GM18868 (cell line): ENCODE measurements around the gene CFAP54.
A peak's percentile ranks its signal among the peaks of the same experiment; 100 is the strongest.

ENCODE experiments used
- ATAC-seq: cut with Tn5 transposase; IDR thresholded peaks from one replicate; pipeline ENCODE4 v1.9.1; 2021; ENCODE audit warnings: mild to moderate bottlenecking, moderate library complexity; ENCODE audit not compliant: unreplicated experiment

The CFAP54 gene

DNA sequence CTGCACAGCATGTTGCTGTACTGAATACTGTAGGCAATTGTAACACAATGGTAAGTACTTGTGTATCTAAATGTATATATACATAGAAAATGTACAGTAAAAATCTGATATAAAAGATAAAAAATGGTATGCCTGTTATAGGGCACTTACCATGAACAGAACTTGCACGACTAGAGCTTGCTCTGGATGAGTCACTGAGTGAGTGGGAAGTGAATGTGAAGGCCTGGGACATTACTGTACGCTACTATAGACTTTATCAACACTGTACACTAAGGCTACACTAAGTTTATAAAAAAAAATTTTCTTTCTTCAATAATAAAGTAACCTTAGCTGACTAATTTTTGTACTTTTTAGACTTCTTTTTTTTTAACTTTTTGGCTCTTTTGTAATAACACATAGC, 393.5 kb downstream of the CFAP54 start:
- no peak for ATAC-seq

DNA sequence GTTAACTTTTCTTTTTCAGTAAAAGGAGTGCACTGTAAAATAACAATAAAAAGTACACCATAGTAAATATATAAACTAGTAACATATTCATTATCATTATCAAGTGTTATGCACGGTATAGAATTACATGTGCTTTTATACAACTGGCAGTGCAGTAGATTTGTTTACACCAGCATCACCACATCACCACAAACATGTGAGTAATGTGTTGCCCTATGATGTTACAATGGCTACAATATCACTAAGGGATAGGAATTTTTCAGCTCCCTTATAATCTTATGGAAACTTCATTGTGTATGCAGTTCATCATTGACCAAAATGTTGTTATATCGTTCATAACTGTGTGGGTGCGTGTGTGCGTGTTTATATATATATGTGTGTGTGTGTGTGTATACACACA, 394.2 kb downstream of the CFAP54 start:
- no peak for ATAC-seq

DNA sequence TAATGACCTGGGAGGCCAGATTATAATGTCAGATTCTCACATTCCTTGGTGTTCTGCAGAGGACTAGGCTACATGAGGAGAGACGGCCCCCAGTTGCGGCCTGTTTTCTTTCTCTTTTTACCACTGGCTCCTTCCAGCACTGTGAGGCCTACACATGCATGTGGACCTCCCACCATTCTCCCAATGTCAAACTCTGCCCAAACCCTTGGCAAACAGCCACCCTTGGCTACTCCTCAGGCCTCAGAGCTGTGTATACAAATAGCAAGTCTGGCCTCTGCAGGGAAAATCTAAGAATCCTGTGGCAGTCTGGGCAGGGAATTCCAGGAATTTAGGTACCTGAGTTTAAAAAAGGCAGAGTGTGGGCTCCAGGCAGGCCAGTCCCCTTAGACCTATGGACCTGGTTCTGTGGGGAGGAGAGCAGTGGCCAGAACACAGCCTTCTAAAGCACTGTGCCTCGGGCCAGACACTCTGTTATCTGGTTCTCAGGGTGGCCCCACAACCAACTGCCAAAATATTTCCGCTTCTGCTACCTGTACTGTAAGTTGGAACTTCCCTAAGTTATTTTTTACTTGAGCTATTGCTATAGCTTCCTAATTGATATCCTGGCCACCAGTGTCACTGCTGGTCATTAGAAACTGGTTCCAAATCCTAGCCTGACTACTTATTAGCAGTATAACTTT, 397.8 kb downstream of the CFAP54 start:
- peak; percentile 57 for ATAC-seq

DNA sequence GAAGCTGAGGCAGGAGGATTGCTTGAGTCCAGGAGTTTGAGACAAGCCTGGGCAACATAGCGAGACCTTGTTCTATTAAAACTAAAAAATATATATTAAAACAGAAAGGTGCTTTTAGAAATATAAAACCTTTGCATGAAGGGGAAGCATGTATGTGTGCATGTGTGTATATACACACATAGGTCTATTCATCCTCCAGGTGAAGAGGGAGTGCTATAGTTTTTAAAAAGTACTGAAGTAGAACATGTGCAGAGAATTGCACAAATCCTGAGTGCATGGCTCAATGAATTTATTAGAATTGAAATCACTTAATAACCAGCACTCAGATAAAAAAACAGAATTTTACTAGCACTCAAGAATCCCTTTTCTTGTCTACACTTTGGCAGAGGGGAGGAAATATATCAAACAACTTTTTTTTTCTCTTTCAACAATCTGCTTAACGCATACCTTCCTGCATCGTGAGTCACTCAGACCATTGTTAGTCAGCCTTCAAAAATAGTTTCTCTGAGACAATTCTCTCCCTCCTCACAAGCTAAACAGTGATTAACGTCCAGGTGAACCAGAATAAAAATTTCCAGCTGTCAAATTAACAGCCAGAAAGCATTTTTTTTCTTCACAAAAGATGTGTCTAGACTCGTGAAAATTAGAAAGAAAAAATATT, 400.0 kb downstream of the CFAP54 start:
- ATAC-seq, result peak; percentile 56

DNA sequence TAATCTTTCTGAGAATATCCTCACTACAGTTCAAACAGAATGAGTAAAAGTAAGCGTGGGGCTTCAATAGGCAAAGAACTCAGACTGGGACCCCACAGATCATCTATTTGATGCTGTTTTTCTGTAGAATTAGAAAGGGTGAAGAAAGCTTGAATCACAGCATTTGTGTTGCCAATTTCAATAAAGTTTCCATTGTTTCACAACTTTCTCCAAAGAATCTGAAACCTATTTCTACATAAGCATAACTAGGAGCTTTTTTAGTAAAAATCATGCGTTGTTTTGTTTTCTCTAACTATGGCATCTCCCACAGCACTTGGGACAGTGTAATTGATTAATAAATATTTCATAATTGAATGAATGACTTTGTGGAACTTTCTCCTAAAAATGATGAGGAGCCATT, 401.0 kb downstream of the CFAP54 start:
- no peak for ATAC-seq

DNA sequence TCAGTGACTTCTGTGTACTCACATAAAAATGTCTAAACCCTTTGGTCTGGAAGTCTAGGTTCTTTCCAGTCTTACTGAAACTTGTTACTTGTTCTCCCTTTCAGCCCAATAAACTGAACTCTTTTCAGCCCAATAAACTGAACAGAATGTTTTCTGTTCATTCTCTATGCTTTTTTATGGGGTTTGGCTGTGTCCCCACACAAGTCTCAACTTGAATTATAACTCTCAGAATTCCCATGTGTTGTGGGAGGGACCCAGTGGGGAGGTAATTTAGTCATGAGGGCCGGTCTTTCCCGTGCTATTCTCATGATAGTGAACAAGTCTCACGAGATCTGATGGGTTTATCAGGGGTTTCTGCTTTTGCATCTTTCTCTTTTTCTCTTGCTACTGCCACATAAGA, 402.7 kb downstream of the CFAP54 start:
- ATAC-seq, result no peak

DNA sequence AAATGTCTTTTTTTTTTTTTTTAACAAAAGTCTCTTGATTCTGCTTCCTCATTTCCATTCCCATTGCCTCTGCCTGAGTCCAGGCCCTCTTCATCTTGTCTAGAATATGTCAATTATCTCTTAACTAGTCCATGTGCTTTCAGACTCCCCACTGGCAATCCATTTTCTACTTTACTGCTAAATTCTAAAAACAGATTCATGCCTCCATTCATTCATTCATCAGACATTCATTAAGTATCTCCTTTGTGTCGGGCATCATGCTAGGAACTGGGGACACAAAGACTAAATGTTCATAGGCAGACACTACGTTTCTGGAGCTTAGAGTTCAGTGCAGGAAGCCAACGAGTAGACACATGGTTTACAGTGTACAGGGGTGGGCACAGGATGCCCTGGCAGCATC, 408.0 kb downstream of the CFAP54 start:
- no peak for ATAC-seq

DNA sequence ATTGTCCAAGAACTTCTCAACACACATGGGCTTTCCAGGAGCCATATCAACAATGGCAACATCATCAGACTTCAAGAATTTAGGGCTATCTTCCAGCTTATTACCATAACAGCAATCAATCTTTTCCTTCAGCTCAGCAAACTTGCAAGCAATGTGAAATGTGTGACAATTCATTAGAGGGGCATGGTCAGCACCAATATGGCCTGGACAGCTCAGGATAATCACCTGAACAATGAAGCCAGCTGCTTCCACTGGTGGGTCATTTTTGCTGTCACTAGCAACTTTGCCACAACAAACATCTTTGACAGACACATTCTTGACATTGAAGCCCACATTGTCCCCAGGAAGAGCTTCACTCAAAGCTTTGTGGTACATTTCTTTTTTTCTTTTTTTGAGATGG, 411.8 kb downstream of the CFAP54 start:
- no peak for ATAC-seq

DNA sequence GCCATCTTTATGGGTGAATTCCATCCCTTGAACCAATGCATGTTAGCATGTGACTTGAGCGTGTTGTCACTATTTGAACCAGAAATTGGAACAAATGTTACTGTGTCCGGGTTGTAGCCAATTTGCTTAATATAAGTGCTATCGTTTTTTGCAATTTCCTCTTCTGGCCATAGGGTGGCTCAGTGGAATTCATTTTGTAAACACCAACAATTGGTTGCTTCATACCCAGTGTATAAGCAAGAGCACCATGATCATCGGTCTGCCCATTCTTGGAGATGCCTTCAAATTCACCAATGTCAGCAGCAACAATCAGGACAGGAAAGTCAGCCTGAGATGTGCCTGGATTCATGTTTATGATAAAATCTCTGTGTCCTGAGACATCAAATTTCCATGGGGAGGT, 412.7 kb downstream of the CFAP54 start:
- ATAC-seq, result peak; percentile 24

DNA sequence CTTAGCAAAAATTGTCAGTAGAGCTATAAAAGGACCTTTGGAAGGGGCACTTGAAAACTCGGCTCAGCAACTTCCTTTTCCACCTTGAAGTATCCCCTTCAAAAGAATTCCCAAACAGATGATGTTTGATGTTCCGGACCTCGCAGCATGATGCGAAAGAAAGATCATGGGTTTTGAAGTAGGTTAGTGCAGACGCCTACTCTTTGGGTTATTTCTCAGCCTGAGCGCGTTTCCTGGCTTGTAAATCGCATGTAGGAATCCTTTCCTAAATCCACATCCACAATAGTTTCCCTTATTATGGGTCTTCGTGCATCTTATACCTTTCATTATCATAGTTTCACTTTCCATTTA, 417.1 kb downstream of the CFAP54 start:
- no peak for ATAC-seq

DNA sequence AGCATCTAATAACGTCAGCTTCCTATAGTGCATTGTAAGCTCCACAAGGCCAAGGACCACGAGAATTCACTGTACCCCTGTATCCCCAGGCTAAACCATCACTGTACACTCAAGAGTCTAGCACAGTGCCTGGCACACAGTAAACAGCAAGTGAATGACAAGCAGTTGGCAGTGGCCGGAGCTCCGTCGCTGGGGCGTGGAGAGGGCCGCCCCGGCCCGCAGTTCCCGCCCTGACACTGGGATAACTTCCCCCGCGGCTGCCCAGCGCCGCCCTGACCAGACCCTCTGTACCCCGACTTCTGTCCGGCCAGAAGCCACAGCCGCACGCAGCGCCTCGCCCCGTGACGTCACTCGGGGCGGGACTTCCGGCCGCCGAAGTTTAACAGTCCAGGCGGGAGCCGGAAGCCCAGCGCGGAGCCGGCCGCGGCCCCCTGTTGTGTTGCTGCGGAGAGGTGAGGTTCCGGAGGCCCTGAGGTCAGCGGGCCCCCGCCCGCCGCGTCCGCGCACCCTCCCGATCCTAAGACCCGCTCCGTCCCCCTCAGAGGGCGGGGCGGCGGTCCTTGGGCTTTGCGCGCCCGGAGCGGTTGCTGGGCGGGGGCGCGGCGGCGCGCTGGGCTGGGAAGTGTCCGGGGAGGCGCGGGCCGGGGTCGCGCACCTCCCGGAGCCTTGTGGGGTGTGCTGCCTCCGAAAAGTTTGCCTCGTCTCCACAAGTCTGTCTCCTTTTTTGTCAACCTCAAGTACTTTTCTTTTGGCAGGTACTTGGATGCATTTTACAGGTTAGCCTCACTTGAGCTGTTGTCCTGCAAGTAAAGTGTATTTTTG, 417.7 kb downstream of the CFAP54 start, which contains the start of gene NEDD1:
TSS of gene NEDD1 (plus strand) at position 409 of the 822 bp plus-strand sequence. CDS start 2,503 bp downstream, outside the sequence.
- ATAC-seq, result peak; percentile 91

DNA sequence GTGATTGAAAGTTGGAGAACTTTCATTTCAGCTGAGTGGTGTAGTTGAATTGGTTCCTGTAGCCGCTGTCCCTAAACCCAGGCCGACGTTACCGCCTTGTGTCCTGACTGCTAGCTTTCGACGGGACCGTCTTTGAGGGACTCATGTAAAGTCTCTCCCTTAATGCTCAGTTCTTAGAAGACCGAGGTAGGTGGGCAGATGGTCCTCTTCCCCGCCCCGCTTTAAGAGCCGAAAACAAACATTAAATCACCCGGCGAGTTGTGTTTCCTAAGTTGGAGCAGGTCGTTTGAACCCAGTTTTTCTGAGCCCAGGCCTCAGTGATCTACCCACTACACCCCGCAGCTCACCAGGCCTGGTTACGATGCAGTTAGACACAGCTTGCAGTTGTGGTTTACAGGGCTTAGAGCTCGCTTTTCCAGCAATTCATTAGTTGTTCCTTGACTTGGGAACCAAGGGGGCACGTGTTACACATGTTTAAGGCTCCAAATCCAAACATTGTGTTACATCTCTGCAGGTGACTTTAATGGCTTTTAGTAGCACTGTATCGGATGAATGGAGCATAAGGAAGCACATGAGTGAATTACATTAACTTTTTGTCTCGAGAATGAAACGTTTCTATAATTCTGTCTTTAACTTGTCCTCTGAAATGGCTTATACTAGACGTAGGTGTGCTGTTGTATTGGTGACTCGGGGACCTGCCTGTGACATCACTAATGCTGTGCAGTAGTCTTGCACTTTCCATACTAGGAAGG, 418.5 kb downstream of the CFAP54 start:
- peak; percentile 25 for ATAC-seq

DNA sequence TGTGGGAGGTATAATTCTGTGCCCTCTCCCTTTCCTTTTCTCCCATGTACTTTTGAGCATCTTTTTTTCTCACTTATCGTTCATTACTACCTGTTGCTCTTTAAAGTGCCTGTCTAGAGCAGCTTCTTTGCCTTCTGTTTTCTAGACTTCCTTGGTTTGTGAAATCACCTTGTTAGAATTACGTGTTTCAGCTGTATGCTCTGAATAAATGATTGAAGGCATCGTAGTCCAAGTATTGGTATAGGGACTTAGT, 419.0 kb downstream of the CFAP54 start:
- ATAC-seq, result no peak

DNA sequence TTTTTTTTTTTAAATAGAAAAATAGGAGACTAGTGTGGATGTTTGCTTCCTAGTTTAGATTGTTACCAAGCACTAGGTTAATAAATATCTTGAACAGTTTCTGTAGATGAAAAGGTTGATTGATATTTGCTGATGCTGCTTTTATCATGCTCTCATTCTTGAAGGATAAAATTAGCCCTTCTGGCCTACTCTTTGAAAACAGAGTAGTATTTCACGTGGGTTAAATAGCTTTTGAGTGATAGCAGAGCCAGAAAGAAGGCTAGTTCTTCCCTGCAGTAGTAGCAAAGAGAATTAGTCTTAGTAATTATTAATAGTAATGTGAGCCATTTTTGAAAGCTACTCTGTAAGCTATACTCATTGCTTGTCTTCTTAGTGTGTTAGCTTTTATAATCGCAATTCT, 422.9 kb downstream of the CFAP54 start:
- no peak for ATAC-seq

DNA sequence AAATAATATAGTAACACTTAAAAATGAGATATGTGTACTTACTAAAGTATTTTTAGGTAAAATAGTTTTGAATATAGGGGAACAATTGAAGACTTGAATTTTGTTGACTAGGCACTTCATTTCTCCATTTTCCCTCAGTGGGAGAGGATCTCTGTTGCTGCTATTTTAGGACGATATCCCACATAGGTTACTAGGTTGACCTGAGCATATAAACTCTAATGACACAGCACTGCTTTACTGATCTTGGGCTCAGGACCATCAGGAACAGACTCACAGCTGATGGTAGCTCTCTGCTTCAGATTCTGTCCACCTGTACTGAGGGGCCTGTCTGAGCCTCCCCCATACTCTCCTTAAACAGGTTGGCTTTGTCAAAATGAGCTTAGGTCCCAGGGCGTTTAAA, 423.6 kb downstream of the CFAP54 start:
- ATAC-seq, result no peak

DNA sequence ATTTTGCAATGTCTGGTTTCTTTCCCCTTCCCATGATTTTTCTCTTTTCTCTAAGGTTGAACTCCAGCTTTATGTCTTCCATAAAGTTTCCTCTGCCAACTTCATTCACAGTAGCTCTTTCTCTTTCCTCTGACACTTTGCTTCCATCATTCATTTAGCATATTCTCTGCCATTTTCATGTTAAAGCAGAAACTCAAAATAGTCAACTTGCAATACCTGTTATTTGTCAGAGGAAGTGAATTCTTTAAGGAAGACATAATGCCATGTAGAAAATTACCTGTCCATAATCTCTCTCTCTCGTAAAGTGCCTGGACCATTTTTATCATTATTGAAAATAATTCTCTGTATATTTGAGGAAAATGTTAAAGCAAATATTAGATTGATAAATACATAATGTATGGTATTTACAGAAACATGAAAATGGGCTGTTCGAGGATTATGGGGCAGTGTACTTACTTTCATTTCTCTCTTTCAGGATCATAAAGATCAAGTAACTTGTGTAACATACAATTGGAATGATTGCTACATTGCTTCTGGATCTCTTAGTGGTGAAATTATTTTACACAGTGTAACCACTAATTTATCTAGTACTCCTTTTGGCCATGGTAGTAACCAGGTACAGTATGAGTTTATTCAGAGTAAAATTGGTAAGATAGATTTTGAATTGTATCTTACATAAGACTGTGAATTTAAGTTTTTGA, 430.3 kb downstream of the CFAP54 start:
- no peak for ATAC-seq
